BLaER1 (cell line): Measurements from ENCODE around the gene VLDLR.

Experiments used
- H3K27ac ChIP-seq: shearing (Covaris generic); formaldehyde crosslinking; 2 replicates; pipeline ENCODE4 v1.8.1; 2022
- H3K27me3 ChIP-seq: shearing (Covaris generic); formaldehyde crosslinking; 2 replicates; pipeline ENCODE4 v1.8.1; 2022
- H3K36me3 ChIP-seq: shearing (Covaris generic); formaldehyde crosslinking; 2 replicates; pipeline ENCODE4 v1.8.1; 2022
- H3K4me1 ChIP-seq: shearing (Covaris generic); formaldehyde crosslinking; 2 replicates; pipeline ENCODE4 v1.8.1; 2022
- H3K4me2 ChIP-seq: shearing (Covaris generic); formaldehyde crosslinking; 2 replicates; pipeline ENCODE4 v1.8.1; 2022
- H3K4me3 ChIP-seq: shearing (Covaris generic); formaldehyde crosslinking; 2 replicates; pipeline ENCODE4 v1.8.1; 2022
- H3K9ac ChIP-seq: shearing (Covaris generic); formaldehyde crosslinking; 2 replicates; pipeline ENCODE4 v1.8.1; 2022
- H3K9me3 ChIP-seq: shearing (Covaris generic); formaldehyde crosslinking; 2 replicates; pipeline ENCODE4 v1.8.1; 2022
- H4K20me1 ChIP-seq: shearing (Covaris generic); formaldehyde crosslinking; 2 replicates; pipeline ENCODE4 v1.8.1; 2022
- Cebpa-rat ChIP-seq: shearing (Covaris generic); IDR thresholded peaks from 2 replicates; pipeline ENCODE4 v1.8.1; 2022

The VLDLR gene

GRCh38 chr9:2618289-2618688 lies 3.3 kb upstream of the VLDLR start:
- no peak for TF ChIP-seq Cebpa-rat
- Histone ChIP-seq H3K27ac (no peak overlapping the region), H3K27me3 (no peaks in the 10 kb centered on the region), H3K36me3 (no peaks in the 10 kb centered on the region), H4K20me1 (peaks cover 23% of the 10 kb centered on the region), H3K4me3 (no peak overlapping the region), H3K4me2 (no peak overlapping the region), H3K4me1 (peaks cover 27% of the 10 kb centered on the region), H3K9me3 (no peaks in the 10 kb centered on the region), H3K9ac (no peak overlapping the region)

DNA sequence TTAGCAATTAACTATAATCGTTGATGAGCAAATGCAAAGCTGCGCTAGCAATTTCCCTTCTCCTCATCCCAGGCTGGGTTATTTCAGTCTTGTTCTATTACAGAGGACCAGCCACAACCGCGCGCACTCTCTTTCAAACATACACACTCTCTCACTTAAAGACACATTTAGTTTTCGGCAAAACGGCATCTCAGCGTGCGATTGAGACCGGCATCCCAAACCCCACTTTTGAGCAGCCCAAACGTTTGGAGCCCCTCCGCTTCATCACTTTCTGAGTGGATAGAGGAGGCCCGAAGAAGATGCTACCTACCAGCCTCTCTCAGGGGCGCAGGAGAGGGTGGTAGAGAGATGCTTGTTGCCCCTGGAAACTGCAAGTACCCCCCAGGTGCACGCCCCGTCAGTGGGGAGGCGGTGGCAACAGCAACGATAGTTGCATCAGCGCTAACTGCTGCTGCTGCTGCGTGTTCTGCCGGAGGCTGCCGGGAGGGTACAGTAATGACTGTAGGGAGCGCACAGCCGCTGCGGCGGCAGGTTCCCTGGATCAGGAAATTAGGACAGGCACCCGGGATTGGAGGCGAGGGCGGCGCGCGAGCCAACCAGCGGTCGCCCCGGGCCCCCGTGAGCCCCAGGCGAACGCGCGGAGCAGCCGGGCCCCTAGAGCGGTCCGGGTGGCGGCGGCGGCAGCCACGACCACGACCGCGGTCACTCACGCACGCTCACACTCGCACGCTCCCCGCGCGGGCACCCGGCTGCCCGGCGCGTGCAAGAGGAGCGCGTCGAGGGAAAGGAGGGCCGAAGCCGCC lies 467 bp upstream of the VLDLR start:
- peak overlapping the region; percentile 91 for H3K27ac ChIP-seq
- no peaks in the 10 kb centered on the region for H3K27me3 ChIP-seq
- peaks cover 9% of the 10 kb centered on the region for H3K36me3 ChIP-seq
- peaks cover 54% of the 10 kb centered on the region for H3K4me1 ChIP-seq
- peak overlapping the region; percentile 85 for H3K4me3 ChIP-seq
- peak; percentile 72; the same call in 1 of the 2 replicates for TF ChIP-seq Cebpa-rat
- peak overlapping the region; percentile 92 for H3K9ac ChIP-seq
- peaks cover 40% of the 10 kb centered on the region for H4K20me1 ChIP-seq
- peak overlapping the region; percentile 94 for H3K4me2 ChIP-seq
- no peaks in the 10 kb centered on the region; the same call in 1 of the 2 replicates for H3K9me3 ChIP-seq

DNA sequence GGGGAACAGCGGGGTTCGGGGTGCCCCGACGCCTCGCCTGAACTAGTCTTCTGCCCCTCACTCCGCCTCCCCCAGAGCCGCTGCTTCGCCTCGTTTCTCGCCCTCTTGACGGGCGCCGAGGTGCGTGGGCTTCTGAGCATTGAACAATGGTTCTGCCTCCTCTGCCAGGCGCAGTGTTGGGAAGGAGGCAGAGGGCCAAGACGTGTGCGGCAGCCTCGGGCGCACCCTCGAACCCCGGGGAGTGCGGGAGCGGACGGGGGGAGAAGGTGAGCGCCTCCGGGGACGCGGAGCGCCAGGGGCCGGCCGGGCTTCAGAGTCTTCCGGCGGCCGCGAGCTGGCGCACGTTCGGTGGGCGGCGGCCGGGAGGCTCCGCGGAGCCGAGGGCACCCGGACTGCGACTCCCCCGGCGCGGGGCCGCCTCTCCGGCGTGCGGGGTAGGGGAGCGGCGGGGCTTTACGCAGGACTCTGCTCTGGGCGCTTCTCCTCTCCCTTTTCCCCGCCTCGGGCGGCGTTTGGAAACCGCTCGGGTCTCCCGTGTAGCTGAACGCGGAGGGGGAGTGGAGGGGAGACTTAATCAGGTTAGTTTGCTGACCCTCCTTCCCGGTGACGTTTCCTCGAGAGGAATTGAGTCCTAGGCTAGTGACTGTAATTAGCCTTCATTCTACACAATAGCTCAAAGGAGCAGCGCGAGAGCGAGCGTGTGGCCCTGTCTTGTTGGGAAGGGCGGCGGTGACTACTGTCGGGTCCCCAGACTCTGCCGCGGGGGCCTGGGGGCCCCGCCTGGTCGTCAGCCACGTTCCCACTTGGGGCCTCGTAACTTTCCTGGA lies 1.1 kb downstream of the VLDLR start:
- Histone ChIP-seq H3K27me3 (no peaks in the 10 kb centered on the region), H4K20me1 (peaks cover 56% of the 10 kb centered on the region), H3K9me3 (no peaks in the 10 kb centered on the region; the same call in 1 of the 2 replicates), H3K4me3 (peak overlapping the region; percentile 85), H3K4me1 (peaks cover 55% of the 10 kb centered on the region), H3K4me2 (peak overlapping the region; percentile 94), H3K36me3 (peaks cover 25% of the 10 kb centered on the region), H3K27ac (peak overlapping the region; percentile 91), H3K9ac (peak overlapping the region; percentile 92)
- TF ChIP-seq Cebpa-rat = no peak

GRCh38 chr9:2623288-2624050 lies 1.9 kb downstream of the VLDLR start:
- H3K9me3 ChIP-seq = no peaks in the 10 kb centered on the region; the same call in 1 of the 2 replicates
- H3K36me3 ChIP-seq = peaks cover 31% of the 10 kb centered on the region
- H3K9ac ChIP-seq = peak overlapping the region; percentile 92
- peaks cover 64% of the 10 kb centered on the region for H4K20me1 ChIP-seq
- peak overlapping the region; percentile 85 for H3K4me3 ChIP-seq
- H3K27me3 ChIP-seq = no peaks in the 10 kb centered on the region
- peaks cover 55% of the 10 kb centered on the region for H3K4me1 ChIP-seq
- peak overlapping the region; percentile 91 for H3K27ac ChIP-seq
- peak overlapping the region; percentile 94 for H3K4me2 ChIP-seq
- no peak for TF ChIP-seq Cebpa-rat

GRCh38 chr9:2624051-2624682 lies 2.6 kb downstream of the VLDLR start:
- Histone ChIP-seq H3K9me3 (no peaks in the 10 kb centered on the region; the same call in 1 of the 2 replicates), H3K4me2 (peak overlapping the region; percentile 94), H3K27me3 (no peaks in the 10 kb centered on the region), H3K27ac (0 out of 2 replicates have a peak overlapping the region, but pooled peaks have one; percentile 91), H3K36me3 (peaks cover 38% of the 10 kb centered on the region), H3K4me3 (peak overlapping the region; percentile 85), H3K9ac (peak overlapping the region; percentile 92), H4K20me1 (peaks cover 71% of the 10 kb centered on the region), H3K4me1 (peaks cover 51% of the 10 kb centered on the region)
- TF ChIP-seq Cebpa-rat = no peak

GRCh38 chr9:2625427-2625826 lies 3.8 kb downstream of the VLDLR start:
- H4K20me1 ChIP-seq = peaks cover 83% of the 10 kb centered on the region
- no peak overlapping the region for H3K27ac ChIP-seq
- H3K4me1 ChIP-seq = peaks cover 39% of the 10 kb centered on the region
- no peaks in the 10 kb centered on the region; the same call in 1 of the 2 replicates for H3K9me3 ChIP-seq
- H3K4me3 ChIP-seq = no peak overlapping the region
- peaks cover 51% of the 10 kb centered on the region for H3K36me3 ChIP-seq
- H3K27me3 ChIP-seq = no peaks in the 10 kb centered on the region
- peak overlapping the region; percentile 94; the same call in 1 of the 2 replicates for H3K4me2 ChIP-seq
- TF ChIP-seq Cebpa-rat = no peak
- no peak overlapping the region for H3K9ac ChIP-seq

DNA sequence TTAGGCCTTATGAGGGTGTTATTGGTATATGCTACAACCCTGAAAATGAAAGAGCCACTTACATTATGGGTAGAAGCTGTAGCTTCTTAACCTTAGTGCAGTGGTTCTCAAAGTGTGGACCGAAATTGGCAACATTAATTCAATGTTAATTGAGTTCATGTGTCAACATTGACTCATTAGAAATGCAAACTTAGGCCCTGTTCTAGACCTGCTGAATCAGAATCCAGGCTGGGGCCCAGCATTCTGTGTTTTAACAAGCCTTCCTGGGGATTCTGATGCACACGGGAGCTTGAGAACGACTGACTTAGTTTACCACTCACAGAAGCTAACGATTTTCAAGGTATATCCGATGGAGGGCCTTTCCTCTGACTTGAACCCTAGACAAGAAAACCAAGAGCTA lies 7.3 kb downstream of the VLDLR start:
- no peak for TF ChIP-seq Cebpa-rat
- Histone ChIP-seq H3K4me1 (peaks cover 23% of the 10 kb centered on the region), H3K36me3 (peaks cover 73% of the 10 kb centered on the region), H3K27ac (no peak overlapping the region), H3K4me3 (no peak overlapping the region), H4K20me1 (peaks cover 100% of the 10 kb centered on the region), H3K27me3 (no peaks in the 10 kb centered on the region), H3K9ac (no peak overlapping the region), H3K4me2 (no peak overlapping the region), H3K9me3 (no peaks in the 10 kb centered on the region; the same call in 1 of the 2 replicates)

GRCh38 chr9:2630158-2630557 lies 8.6 kb downstream of the VLDLR start:
- Histone ChIP-seq H3K9me3 (no peaks in the 10 kb centered on the region), H3K9ac (no peak overlapping the region), H3K27me3 (no peaks in the 10 kb centered on the region), H3K4me2 (no peak overlapping the region), H3K27ac (no peak overlapping the region), H3K36me3 (peaks cover 81% of the 10 kb centered on the region), H3K4me3 (no peak overlapping the region), H4K20me1 (peaks cover 100% of the 10 kb centered on the region), H3K4me1 (peaks cover 11% of the 10 kb centered on the region; the same call in 1 of the 2 replicates)
- no peak for TF ChIP-seq Cebpa-rat

- peaks cover 100% of the 10 kb centered on the region for H4K20me1 ChIP-seq
- no peak for TF ChIP-seq Cebpa-rat
- H3K36me3 ChIP-seq = peaks cover 85% of the 10 kb centered on the region
- H3K4me1 ChIP-seq = no peaks in the 10 kb centered on the region
- no peak overlapping the region for H3K27ac ChIP-seq
- no peak overlapping the region for H3K9ac ChIP-seq
- H3K9me3 ChIP-seq = no peaks in the 10 kb centered on the region
- H3K4me3 ChIP-seq = no peak overlapping the region
- H3K27me3 ChIP-seq = no peaks in the 10 kb centered on the region
- no peak overlapping the region for H3K4me2 ChIP-seq
Observed at GRCh38 chr9:2631263-2631662, 9.7 kb downstream of the VLDLR start.
